Measurements from ENCODE around the gene ETV1. TPM values are rescaled to one million over a fixed set of nuclear protein-coding genes. Genes with fewer than 3 reads are reported as not detected.

The ETV1 gene
- total RNA-seq, 4 donors from 2014 or later, result 4.2 to 11.5 (median 7.3) TPM

DNA sequence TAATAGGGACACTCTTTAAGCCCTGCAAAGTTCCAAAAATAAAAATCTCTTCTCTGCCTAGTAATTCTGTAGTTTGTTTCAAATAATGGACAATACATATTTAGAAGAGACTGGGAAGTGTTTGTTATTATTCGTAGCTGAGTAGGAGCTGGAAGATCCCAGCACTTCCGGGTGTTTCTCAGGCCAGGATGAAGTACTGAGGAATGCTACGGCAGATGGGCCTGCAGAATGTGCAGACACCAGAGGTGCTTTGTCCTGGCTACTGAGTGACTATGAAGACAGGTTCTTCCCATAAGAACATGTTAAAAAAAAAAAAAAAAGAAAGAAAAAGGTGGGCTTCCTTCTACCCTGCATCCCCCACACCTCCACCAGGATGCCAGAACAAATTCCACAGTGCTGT is 36.1 kb downstream of the ETV1 start:
- H3K9me3 ChIP-seq, result no peaks in the 10 kb centered on the region
- ATAC-seq, result no peak
- WGBS, 2 donors (ENCODE audit: low coverage in 1 of 2), result 46% methylated on average over 3 of the region's 3 CpGs
- H3K27ac ChIP-seq, result no peak overlapping the region
- TF ChIP-seq, protein P1, sequence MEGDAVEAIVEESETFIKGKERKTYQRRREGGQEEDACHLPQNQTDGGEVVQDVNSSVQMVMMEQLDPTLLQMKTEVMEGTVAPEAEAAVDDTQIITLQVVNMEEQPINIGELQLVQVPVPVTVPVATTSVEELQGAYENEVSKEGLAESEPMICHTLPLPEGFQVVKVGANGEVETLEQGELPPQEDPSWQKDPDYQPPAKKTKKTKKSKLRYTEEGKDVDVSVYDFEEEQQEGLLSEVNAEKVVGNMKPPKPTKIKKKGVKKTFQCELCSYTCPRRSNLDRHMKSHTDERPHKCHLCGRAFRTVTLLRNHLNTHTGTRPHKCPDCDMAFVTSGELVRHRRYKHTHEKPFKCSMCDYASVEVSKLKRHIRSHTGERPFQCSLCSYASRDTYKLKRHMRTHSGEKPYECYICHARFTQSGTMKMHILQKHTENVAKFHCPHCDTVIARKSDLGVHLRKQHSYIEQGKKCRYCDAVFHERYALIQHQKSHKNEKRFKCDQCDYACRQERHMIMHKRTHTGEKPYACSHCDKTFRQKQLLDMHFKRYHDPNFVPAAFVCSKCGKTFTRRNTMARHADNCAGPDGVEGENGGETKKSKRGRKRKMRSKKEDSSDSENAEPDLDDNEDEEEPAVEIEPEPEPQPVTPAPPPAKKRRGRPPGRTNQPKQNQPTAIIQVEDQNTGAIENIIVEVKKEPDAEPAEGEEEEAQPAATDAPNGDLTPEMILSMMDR (IDR thresholded peaks at IDR 0.05), result no peak
- TF ChIP-seq POLR2A (IDR thresholded peaks at IDR 0.05) (no peak), POLR2AphosphoS5 (IDR thresholded peaks at IDR 0.05) (no peak), EP300 (IDR thresholded peaks at IDR 0.05) (no peak)
- H3K4me1 ChIP-seq, result peaks cover 0 to 13% (median 0%) of the 10 kb centered on the region in 3 donors
- H3K36me3 ChIP-seq, result no peaks in the 10 kb centered on the region
- no peak overlapping the region for H3K4me3 ChIP-seq
- no peaks in the 10 kb centered on the region for H3K27me3 ChIP-seq

DNA sequence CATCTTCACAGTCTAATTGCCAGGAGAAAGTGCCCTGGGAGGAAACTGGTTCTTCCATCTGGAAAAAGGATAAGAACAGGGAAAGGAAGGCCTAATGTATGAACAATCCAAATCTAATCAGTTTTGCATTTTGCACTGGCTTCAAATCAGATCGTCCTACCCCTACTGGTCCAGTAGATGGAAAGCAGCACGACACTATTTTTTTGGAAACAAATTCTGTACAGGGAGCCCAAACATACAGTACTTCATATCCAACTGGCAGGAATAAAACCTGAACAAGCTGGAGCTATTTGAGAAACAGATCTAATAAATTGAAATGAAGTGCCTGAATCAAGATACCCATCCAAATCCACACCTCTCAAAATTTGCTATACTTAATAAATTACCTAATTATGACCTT is 36.5 kb downstream of the ETV1 start:
- Histone ChIP-seq H3K4me3 (no peak overlapping the region), H3K4me1 (peaks cover 0 to 13% (median 0%) of the 10 kb centered on the region in 3 donors), H3K27me3 (no peaks in the 10 kb centered on the region), H3K27ac (no peak overlapping the region), H3K36me3 (no peaks in the 10 kb centered on the region), H3K9me3 (no peaks in the 10 kb centered on the region)
- TF ChIP-seq POLR2A (IDR thresholded peaks at IDR 0.05) (no peak), POLR2AphosphoS5 (IDR thresholded peaks at IDR 0.05) (no peak), EP300 (IDR thresholded peaks at IDR 0.05) (no peak)
- TF ChIP-seq, protein P1 (IDR thresholded peaks at IDR 0.05), result no peak
- WGBS, 2 donors (ENCODE audit: low coverage in 1 of 2), result 33 to 87% methylated on average over 2 of the region's 2 CpGs
- ATAC-seq, result no peak

DNA sequence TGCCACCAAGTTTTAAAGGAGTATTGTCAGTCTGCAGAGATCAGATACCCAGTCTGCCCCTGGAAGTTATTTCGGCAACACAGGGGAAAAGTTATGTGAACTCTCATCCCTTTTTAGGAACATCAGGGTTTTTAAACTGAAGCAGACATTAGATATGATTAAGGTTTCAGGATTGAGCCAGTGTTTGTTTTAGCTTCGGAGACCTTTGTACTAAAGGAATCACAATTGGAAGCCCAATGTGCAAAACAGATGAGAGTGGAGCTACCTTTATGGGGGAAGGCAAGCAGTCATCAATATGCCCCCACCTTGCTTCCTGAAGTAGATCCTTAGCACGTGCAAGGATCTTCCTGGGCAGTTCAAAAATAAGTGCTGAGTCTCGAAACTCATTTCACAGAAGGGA is 39.5 kb downstream of the ETV1 start:
- 77 to 80% methylated on average over 3 to 4 of the region's 4 CpGs for WGBS, 2 donors (ENCODE audit: low coverage in 1 of 2)
- Histone ChIP-seq H3K4me1 (peaks cover 0 to 13% (median 0%) of the 10 kb centered on the region in 3 donors), H3K4me3 (no peak overlapping the region), H3K9me3 (no peaks in the 10 kb centered on the region), H3K27me3 (no peaks in the 10 kb centered on the region), H3K27ac (no peak overlapping the region), H3K36me3 (no peaks in the 10 kb centered on the region)
- TF ChIP-seq EP300 (IDR thresholded peaks at IDR 0.05) (no peak), POLR2AphosphoS5 (IDR thresholded peaks at IDR 0.05) (no peak)
- no peak for ATAC-seq

DNA sequence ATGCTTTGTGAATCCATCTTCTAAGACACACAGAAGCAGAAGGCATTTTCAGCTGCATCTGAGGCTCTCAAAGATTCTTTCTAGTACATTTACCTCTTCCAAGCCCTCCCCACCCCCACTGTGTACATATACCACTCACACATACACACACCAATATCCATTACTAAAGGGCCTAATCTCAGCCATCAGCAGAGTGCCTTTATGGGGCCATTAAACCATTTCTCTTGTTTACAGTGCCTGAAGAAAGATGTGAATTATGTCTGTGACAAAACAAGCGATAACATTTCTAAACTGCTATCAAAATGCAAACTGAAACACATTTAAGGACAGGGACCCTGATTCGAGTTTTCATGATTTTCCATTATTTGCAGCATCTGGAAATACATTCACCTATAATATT is 40.0 kb downstream of the ETV1 start:
- Histone ChIP-seq H3K36me3 (no peaks in the 10 kb centered on the region), H3K4me3 (no peak overlapping the region), H3K27me3 (no peaks in the 10 kb centered on the region), H3K27ac (no peak overlapping the region), H3K9me3 (no peaks in the 10 kb centered on the region), H3K4me1 (peaks cover 0 to 12% (median 0%) of the 10 kb centered on the region in 3 donors)
- TF ChIP-seq POLR2A (IDR thresholded peaks at IDR 0.05), result no peak
- TF ChIP-seq POLR2AphosphoS5 (IDR thresholded peaks at IDR 0.05), result no peak
- TF ChIP-seq, protein P1 (IDR thresholded peaks at IDR 0.05), result no peak
- TF ChIP-seq EP300 (IDR thresholded peaks at IDR 0.05), result no peak
- 77 to 89% methylated on average over 2 of the region's 2 CpGs for WGBS, 2 donors (ENCODE audit: low coverage in 1 of 2)
- ATAC-seq, result no peak

DNA sequence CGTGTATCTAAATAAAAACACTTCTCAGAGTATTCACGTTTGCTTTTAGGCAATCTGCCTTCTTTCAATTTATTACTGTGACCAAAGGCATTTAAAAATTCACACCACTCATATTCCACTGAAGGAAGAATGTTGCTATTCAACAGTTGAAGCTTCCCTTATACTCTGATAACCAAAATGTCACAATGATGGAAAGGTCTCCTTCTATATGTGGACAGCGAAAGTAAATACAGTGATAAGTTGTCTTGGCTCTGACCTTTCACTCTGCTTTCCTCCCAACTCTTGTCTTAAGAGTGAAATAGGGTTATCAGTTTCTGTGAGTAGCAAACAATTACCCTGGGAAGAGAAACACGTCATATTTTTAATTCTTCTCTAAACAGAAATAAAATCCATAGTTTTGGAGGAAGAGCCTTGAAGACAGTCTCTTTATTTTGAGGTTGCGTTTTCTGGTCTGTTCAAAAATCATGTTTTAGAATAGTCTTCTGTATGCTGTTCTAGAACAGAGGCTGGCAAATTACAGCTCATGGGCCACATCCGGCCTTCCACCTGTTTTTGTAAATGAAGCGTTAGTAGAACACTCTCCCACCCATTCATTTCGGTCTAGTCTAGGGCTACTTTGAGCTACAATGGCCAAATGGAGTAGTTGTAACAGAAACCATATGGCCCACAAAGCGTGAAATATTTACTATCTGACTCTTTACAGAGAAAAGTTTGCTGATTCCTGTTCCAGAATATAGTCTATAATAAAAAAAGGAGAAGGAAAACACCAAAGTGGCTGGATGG is 41.3 kb downstream of the ETV1 start:
- WGBS, 2 donors (ENCODE audit: low coverage in 1 of 2), result 56 to 72% methylated on average over 9 of the region's 9 CpGs
- no peak for ATAC-seq
- no peaks in the 10 kb centered on the region for H3K36me3 ChIP-seq

More for the DNA sequence above, 41.3 kb downstream of the ETV1 start:
- no peak for TF ChIP-seq POLR2AphosphoS5 (IDR thresholded peaks at IDR 0.05)
- TF ChIP-seq, protein P1 (IDR thresholded peaks at IDR 0.05), result no peak
- no peak for TF ChIP-seq EP300 (IDR thresholded peaks at IDR 0.05)
- no peak for TF ChIP-seq POLR2A (IDR thresholded peaks at IDR 0.05)
- H3K27ac ChIP-seq, result no peak overlapping the region
- no peaks in the 10 kb centered on the region for H3K27me3 ChIP-seq
- no peaks in the 10 kb centered on the region for H3K4me1 ChIP-seq
- no peaks in the 10 kb centered on the region for H3K9me3 ChIP-seq
- no peak overlapping the region for H3K4me3 ChIP-seq
